Gastrocnemius medialis (tissue), 4 donors: Measurements from ENCODE around the gene CIROP. TPM values are rescaled to one million over a fixed set of nuclear protein-coding genes. Genes with fewer than 3 reads are reported as not detected.

Experiments used
- ATAC-seq, 2 donors: fragments of 150-250 bp; one replicate each; pipeline ENCODE4 v1.9.1; 2016
- DNase-seq, 2 donors: peaks; one replicate each; pipeline ENCODE4 v3.0.0-alpha.2; 2019
- H3K27ac ChIP-seq, 4 donors: fragments of 200-600 bp; sonication (generic); 1 replicate in 1 of 4; 2 replicates in 3 of 4; pipeline ENCODE4 v1.5.1; 2016 to 2018; ENCODE audit warnings: mild to moderate bottlenecking in 2 of 4, moderate library complexity in 1 of 4
- H3K27me3 ChIP-seq, 3 donors: fragments of 200-600 bp; sonication (generic) in 2 of 3; 1 replicate in 1 of 3; 2 replicates in 2 of 3; pipeline versions ENCODE4 v1.5.1 to v1.6.0; 2016 to 2019; ENCODE audit warnings: mild to moderate bottlenecking in 1 of 3, moderate library complexity in 1 of 3
- H3K36me3 ChIP-seq, 2 donors: fragments of 200-600 bp; sonication (generic) in 1 of 2; one replicate each; pipeline ENCODE4 v1.5.1; 2017 to 2018
- H3K4me1 ChIP-seq, 2 donors: fragments of 200-600 bp; sonication (generic) in 1 of 2; one replicate each; pipeline ENCODE4 v1.5.1; 2016 to 2017; ENCODE audit warnings: mild to moderate bottlenecking in 2 of 2
- H3K4me3 ChIP-seq, 4 donors: fragments of 200-600 bp; sonication (generic) in 3 of 4; 1 replicate in 1 of 4; 2 replicates in 3 of 4; pipeline ENCODE4 v1.5.1; 2016 to 2019; ENCODE audit warnings: mild to moderate bottlenecking in 2 of 4
- H3K9me3 ChIP-seq, 3 donors: fragments of 200-600 bp; sonication (generic) in 2 of 3; 1 replicate in 1 of 3; 2 replicates in 2 of 3; pipeline ENCODE4 v1.5.1; 2016 to 2019
- POLR2A ChIP-seq, 2 donors: fragments of 450-650 bp; IDR thresholded peaks; one replicate each; pipeline ENCODE4 v1.6.1; 2017; ENCODE audit warnings: antibody characterized with exemption in 2 of 2, mild to moderate bottlenecking in 2 of 2, moderate library complexity in 2 of 2
- in situ Hi-C, 4 donors: fragments of 200-750 bp; cut with MboI; loops; one replicate each; pipeline versions ENCODE4 v1.15.0 to v1.8.0; 2017; ENCODE audit warnings: low sequenced_read_pairs in 4 of 4
- intact Hi-C: fragments of 100-400 bp; cut with DNase I; formaldehyde crosslinking; loops from one replicate; pipeline ENCODE4 v1.15.1; 2023; ENCODE audit warnings: low total_unique reads
- total RNA-seq, 4 donors: library from RNA; depleted of rRNA; stranded (reverse); fragments of >200 nt; gene quantifications; one replicate each; pipeline versions ENCODE4 v1.1.0 to v1.2.3, GENCODE V29; 2016
- TF ChIP-seq, protein P1 (sequence below), 5 experiments: fragments of 450-650 bp in 3 of 5; fragments of 200-600 bp in 2 of 5; sonication (generic) in 2 of 5; IDR thresholded peaks in 4 of 5; conservative IDR thresholded peaks in 1 of 5; 1 replicate in 4 of 5; 2 replicates in 1 of 5; pipeline ENCODE4 v1.5.1; 2016 to 2019; ENCODE audit warnings: antibody characterized with exemption in 5 of 5, mild to moderate bottlenecking in 3 of 5, moderate library complexity in 3 of 5

The CIROP gene
- total RNA-seq, 4 donors from 2014 or later = not detected

DNA sequence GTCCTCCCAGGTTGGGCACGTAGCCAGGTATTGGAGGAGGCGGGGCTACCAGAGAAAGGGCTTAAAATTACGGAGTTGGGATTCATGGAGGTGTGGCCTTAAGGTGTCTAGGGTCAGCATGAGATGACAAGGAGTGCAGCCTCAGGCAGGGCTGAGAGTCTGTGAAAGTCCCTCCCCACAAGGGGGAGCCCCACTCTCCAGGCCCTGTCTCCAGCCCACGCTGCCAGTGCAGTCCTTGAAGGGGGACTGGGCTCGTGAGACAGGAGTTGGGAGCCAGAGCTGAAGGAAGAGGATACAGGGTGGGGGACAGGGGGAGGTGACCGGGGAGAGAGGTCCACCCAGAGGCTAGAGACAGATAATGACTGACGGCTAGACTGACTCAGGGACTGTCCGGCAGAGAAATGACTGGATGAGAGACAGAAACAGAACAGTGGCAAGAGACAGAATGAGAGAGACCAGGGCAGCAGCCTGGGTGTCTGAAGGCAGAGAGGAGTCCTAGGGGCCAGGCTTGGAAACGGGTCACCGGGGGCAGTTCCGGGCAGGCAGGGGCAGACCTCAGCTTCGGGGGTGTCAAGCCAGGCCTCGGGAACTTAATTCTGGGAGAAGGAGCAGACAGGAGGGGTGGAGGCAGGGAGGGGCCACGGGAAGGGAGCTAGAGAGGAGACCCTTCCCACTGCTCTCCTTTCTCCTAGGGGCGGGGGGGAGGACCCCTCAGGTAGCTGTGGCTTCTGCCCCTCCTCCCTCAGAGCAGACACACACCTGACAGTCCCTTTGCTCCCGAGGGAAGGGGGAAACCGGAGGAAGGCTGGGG lies 48.4 kb downstream of the CIROP start:
- Histone ChIP-seq H3K27ac (no peak overlapping the region), H3K9me3 (no peaks in the 10 kb centered on the region), H3K27me3 (no peaks in the 10 kb centered on the region), H3K36me3 (peaks cover 0 to 28% of the 10 kb centered on the region in 2 donors), H3K4me1 (peaks cover 3 to 8% of the 10 kb centered on the region in 2 donors), H3K4me3 (peak overlapping the region in 3 of 4 donors; percentile 66 to 98 (median 76))
- ATAC-seq = peak; percentile 50 to 63
- TF ChIP-seq POLR2A (IDR thresholded peaks at IDR 0.05) = no peak
- TF ChIP-seq, protein P1, sequence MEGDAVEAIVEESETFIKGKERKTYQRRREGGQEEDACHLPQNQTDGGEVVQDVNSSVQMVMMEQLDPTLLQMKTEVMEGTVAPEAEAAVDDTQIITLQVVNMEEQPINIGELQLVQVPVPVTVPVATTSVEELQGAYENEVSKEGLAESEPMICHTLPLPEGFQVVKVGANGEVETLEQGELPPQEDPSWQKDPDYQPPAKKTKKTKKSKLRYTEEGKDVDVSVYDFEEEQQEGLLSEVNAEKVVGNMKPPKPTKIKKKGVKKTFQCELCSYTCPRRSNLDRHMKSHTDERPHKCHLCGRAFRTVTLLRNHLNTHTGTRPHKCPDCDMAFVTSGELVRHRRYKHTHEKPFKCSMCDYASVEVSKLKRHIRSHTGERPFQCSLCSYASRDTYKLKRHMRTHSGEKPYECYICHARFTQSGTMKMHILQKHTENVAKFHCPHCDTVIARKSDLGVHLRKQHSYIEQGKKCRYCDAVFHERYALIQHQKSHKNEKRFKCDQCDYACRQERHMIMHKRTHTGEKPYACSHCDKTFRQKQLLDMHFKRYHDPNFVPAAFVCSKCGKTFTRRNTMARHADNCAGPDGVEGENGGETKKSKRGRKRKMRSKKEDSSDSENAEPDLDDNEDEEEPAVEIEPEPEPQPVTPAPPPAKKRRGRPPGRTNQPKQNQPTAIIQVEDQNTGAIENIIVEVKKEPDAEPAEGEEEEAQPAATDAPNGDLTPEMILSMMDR (IDR thresholded peaks at IDR 0.05 in 4 of 5, conservative IDR thresholded peaks at IDR 0.05 in 1 of 5) = peak; percentile 31 to 76 (median 49)
- peak; percentile 29 to 52 for DNase-seq
- intact Hi-C loops = loop anchor here (1.0 to 5.0 kb wide), 2 partner anchors 21 to 124 kb away; no protein-coding TSS in a partner anchor
- in situ Hi-C loops = no loop called here

DNA sequence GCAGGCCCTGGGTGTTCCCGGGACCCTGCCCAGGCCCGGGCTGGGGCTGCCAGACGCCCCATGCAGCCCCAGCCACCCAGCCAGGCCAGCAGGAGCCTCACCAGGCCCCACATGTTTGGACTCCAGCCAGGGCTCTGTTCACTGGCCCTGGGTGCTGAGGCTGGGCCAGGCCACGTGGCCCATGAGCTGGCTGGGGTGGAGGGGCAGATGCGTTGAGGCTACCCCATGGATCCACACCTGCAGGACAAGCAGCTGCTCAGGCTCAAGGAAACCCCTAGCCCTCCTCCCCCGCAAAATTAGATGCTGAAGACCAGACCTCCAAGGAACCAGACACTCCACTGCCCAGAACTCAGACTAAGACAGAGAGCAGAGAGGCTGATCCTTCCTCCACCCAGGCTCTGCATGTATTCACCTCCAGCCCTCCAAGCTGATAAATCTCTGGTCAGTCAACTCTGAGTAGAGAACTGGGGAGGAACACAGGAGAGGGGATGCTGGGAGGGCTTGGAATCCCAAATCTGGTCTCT lies 49.1 kb downstream of the CIROP start:
- no peak for TF ChIP-seq POLR2A (IDR thresholded peaks at IDR 0.05)
- TF ChIP-seq, protein P1 (IDR thresholded peaks at IDR 0.05 in 4 of 5, conservative IDR thresholded peaks at IDR 0.05 in 1 of 5) = no peak
- Histone ChIP-seq H3K27me3 (no peaks in the 10 kb centered on the region), H3K4me1 (peaks cover 3 to 8% of the 10 kb centered on the region in 2 donors), H3K36me3 (peaks cover 0 to 21% of the 10 kb centered on the region in 2 donors), H3K4me3 (no peak overlapping the region), H3K27ac (no peak overlapping the region), H3K9me3 (no peaks in the 10 kb centered on the region)
- intact Hi-C loops (loop anchor here (1.0 to 5.0 kb wide), 2 partner anchors 20 to 123 kb away; no protein-coding TSS in a partner anchor), in situ Hi-C loops (no loop called here)
- DNase-seq (no peak), ATAC-seq (no peak)

DNA sequence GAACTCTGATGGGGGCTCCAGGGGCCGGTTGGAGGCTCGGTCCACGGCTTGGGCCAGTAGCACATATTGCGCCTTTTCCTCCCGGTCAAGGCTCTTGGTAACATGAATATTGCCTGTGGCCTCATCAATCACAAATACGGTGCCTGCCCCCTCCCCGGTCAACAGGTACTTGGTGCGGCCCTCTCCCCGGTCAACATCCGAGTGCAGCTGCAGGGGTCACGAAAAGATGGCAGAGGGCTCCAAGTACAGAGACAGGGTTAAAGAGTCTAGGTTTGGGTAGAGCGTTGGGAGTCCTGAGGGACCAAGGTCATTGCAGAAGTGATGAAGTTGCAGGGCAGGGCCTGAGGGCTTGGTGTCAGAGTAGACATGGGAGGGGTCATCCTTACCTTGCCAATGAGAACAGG lies 49.6 kb downstream of the CIROP start:
- no peak overlapping the region for H3K4me3 ChIP-seq
- DNase-seq = no peak
- H3K9me3 ChIP-seq = no peaks in the 10 kb centered on the region
- peaks cover 3 to 8% of the 10 kb centered on the region in 2 donors for H3K4me1 ChIP-seq
- TF ChIP-seq, protein P1 (IDR thresholded peaks at IDR 0.05 in 4 of 5, conservative IDR thresholded peaks at IDR 0.05 in 1 of 5) = no peak
- no peak for TF ChIP-seq POLR2A (IDR thresholded peaks at IDR 0.05)
- H3K27ac ChIP-seq = no peak overlapping the region
- ATAC-seq = no peak
- H3K36me3 ChIP-seq = peaks cover 0 to 16% of the 10 kb centered on the region in 2 donors
- H3K27me3 ChIP-seq = no peaks in the 10 kb centered on the region
- in situ Hi-C loops = no loop called here
- intact Hi-C loops = loop anchor here (5.0 kb wide), 1 partner anchor 123 kb away; no protein-coding TSS in a partner anchor

DNA sequence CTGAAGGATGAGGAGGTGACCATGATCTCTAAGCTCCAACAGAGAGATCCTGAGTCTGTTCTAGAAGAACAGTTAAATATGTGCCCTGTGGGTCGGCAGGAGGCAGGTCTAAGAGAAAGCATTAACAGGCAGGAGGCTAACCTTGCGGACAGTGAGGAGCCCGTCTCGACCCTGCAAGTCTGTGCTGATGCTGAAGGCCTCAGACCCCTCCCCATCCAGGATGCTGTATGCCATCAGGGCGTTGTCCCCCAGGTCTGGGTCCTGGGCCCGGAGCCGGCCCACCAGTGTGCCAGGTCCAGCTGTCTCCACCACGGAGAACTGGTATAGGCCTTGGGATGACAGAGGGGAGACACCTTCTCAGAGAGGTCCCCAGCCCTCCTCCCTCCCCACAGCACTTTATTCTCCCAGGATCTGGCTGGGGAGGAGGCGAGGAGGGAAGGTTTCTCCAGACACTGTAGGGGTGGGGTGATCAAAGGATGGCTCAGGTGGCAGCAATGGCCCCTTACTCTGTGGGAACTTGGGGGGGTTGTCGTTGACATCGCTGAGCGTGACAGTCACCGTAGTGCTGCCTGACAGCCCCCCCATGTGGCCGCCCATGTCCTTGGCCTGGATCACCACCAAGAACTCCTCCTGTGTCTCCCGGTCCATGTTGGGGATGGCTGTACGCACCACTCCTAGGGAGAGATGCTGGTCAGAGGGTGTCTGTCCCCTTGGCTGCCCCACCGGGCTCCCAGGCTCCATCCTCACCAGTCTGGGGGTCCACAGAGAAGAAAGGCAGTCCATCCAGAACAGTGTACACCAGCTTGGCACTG lies 50.6 kb downstream of the CIROP start:
- Histone ChIP-seq H3K4me1 (peaks cover 3 to 8% of the 10 kb centered on the region in 2 donors), H3K27ac (no peak overlapping the region), H3K36me3 (peaks cover 0 to 7% of the 10 kb centered on the region in 2 donors), H3K9me3 (no peaks in the 10 kb centered on the region), H3K4me3 (no peak overlapping the region), H3K27me3 (no peaks in the 10 kb centered on the region)
- DNase-seq = no peak
- TF ChIP-seq, protein P1 (IDR thresholded peaks at IDR 0.05 in 4 of 5, conservative IDR thresholded peaks at IDR 0.05 in 1 of 5) = peak in 2 of 5 experiments; percentile 13 to 24
- TF ChIP-seq POLR2A (IDR thresholded peaks at IDR 0.05) = no peak
- intact Hi-C loops (no loop called here), in situ Hi-C loops (loop anchor here in 2 of 4 donors (5.0 kb wide), 2 partner anchors 62 to 67 kb away; no protein-coding TSS in a partner anchor)
- no peak for ATAC-seq
